ENCODE data around the gene ZNF276.

DNA sequence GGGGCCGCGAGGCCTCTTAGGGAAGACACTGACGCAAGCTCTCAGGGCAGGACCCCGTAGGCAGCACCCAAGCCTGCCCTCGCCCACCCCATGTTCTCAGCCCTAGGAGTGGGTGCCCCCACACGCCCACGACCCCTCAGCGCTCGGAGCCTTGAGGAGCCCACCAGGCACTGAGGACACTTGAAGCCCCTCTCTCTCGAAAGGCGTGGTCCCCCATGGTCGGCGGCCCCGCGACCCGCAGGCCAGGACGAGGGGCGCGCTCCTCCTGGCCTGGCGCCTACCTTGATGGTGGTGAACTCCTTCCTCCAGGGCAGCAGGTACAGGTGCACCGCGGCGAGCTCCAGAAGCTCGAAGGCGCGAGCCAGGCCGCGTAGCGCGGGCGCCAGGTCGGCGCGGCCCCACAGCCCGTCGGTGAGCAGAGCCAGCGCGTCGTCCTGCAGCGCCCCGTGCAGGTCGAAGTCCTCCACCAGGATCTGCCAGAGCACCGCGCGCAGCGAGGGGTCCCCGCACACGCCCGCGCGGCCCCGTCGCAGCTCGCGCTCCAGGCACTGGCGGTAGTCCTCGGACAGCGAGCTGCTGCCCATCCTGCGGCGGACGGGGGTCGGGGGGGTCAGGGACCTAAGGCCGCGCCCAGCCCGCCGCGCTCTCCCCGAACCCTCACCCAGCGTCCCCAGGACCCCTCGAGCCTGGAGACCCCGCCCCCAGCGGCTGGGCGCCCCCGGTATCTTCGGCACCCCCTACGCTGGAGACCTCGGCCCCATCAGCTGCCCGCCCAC lies 20.5 kb upstream of the ZNF276 start:
- no peak for TF ChIP-seq ZNF274 (IDR thresholded peaks at IDR 0.05; ENCODE audit: low read depth, low read length)
- TF ChIP-seq SUZ12 (IDR thresholded peaks at IDR 0.05; ENCODE audit: extremely low read depth, insufficient read depth, insufficient read length) = no peak
